ENCODE data around the gene CRELD1. TPM values are rescaled to one million over a fixed set of nuclear protein-coding genes. Genes with fewer than 3 reads are reported as not detected.

The CRELD1 gene
- total and polyA plus RNA-seq, 2 of the 4 experiments (the other 2 are of a cell fraction): 8.6 to 25.7 TPM

DNA sequence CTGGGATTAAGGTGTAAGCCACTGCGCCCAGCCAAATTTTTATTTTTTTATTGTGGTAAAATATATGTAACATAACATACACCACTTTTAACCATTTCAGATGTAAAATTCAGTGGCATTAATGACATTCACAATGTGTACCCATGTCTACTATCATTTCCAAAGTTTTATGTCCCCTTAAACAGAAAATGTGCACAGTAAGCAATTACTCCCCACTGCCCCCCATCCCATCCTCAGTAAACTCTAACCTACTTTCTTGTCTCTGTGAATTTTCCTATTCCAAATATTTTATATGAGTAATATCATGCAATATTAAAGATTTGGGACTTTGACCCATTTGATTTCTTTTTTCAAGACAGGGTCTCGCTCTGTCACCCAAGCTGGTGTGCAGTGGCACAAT is 33.2 kb downstream of the CRELD1 start:
- Histone ChIP-seq H3K9me1 (ENCODE audit: insufficient read depth, low read length) (peaks cover 11% of the 10 kb centered on the region), H3K36me3 (ENCODE audit: control insufficient read depth, insufficient read depth, low read length) (peaks cover 24% of the 10 kb centered on the region), H4K5ac (ENCODE audit: low read depth, low read length) (no peak overlapping the region), H2BK15ac (ENCODE audit: low read depth, low read length) (no peak overlapping the region), H3K18ac (ENCODE audit: low read depth, low read length) (no peak overlapping the region), H4K20me1 (ENCODE audit: insufficient read depth, low read length) (peaks cover 6% of the 10 kb centered on the region; the same call in 1 of the 2 replicates), H3K27ac (ENCODE audit: insufficient read depth, low read length) (no peak overlapping the region), H3K9ac (ENCODE audit: low read depth, low read length) (no peak overlapping the region), H2BK120ac (ENCODE audit: low read depth, low read length) (no peak overlapping the region), H3K14ac (replicated peaks; ENCODE audit: low read depth, low read length) (no peak overlapping the region), H2AK9ac (replicated peaks; ENCODE audit: low read depth, low read length, poor library complexity) (no peak overlapping the region), H3K4me1 (ENCODE audit: control insufficient read depth, insufficient read depth, low read length) (peaks cover 10% of the 10 kb centered on the region), H4K91ac (ENCODE audit: insufficient read depth, low read depth, low read length) (no peak overlapping the region), H3K79me1 (ENCODE audit: low read depth in 1 of 2, low read length in 2 of 2) (peaks cover 6 to 23% of the 10 kb centered on the region in 2 experiments; a peak in 3 of 4 replicates), H2BK20ac (ENCODE audit: low read depth, low read length) (no peak overlapping the region), H4K8ac (ENCODE audit: low read depth in 2 of 2, low read length in 2 of 2) (no peak overlapping the region), H2BK5ac (ENCODE audit: low read depth, low read length, poor library complexity, severe bottlenecking) (no peak overlapping the region), H3K4me2 (ENCODE audit: low read depth, low read length) (no peak overlapping the region), H3K4ac (ENCODE audit: low read depth, low read length) (no peak overlapping the region), H2AFZ (replicated peaks; ENCODE audit: low read length, poor library complexity) (no peak overlapping the region), H3K9me3 (ENCODE audit: control insufficient read depth, insufficient read depth, low read length) (no peaks in the 10 kb centered on the region), H3K27me3 (ENCODE audit: control insufficient read depth, insufficient read depth, low read length) (no peaks in the 10 kb centered on the region), H3K23ac (ENCODE audit: low read depth, low read length) (no peak overlapping the region), H2AK5ac (ENCODE audit: low read depth, low read length) (no peak overlapping the region), H3K56ac (ENCODE audit: extremely low read depth, insufficient read depth, low read length) (no peak overlapping the region), H3K4me3 (ENCODE audit: insufficient read depth, low read depth, low read length) (no peak overlapping the region)
- intact Hi-C loops (cut with micrococcal nuclease) (no loop called here), dilution Hi-C loops (cut with HindIII; ENCODE audit: low sequenced_read_pairs, unreplicated experiment) (no loop called here), in situ Hi-C loops (cut with MboI; ENCODE audit: low sequenced_read_pairs) (no loop called here)
- ATAC-seq (ENCODE audit: low read depth): no peak
- DNase-seq: no peak
- no TSS peak for BruUV-seq (replicated peaks)
- WGBS, 2 experiments (ENCODE audit: extremely low coverage in 2 of 2, insufficient read length in 1 of 2): no CpG with 5 or more reads among the region's 2 CpGs
- ChIA-PET CTCF (no interaction called here), POLR2A (ENCODE audit: unreplicated experiment) (no interaction called here)
- TF ChIP-seq BHLHE40 (IDR thresholded peaks at IDR 0.05; ENCODE audit: low read depth, low read length): no peak
- TF ChIP-seq MAFK (IDR thresholded peaks at IDR 0.05; ENCODE audit: low read depth, low read length): peak; percentile 81
- TF ChIP-seq, protein P1, sequence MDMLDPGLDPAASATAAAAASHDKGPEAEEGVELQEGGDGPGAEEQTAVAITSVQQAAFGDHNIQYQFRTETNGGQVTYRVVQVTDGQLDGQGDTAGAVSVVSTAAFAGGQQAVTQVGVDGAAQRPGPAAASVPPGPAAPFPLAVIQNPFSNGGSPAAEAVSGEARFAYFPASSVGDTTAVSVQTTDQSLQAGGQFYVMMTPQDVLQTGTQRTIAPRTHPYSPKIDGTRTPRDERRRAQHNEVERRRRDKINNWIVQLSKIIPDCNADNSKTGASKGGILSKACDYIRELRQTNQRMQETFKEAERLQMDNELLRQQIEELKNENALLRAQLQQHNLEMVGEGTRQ (IDR thresholded peaks at IDR 0.05; ENCODE audit: low read depth, low read length): no peak
- TF ChIP-seq MAZ (IDR thresholded peaks at IDR 0.05; ENCODE audit: borderline replicate concordance, low read depth, low read length): no peak
- TF ChIP-seq, protein P2, sequence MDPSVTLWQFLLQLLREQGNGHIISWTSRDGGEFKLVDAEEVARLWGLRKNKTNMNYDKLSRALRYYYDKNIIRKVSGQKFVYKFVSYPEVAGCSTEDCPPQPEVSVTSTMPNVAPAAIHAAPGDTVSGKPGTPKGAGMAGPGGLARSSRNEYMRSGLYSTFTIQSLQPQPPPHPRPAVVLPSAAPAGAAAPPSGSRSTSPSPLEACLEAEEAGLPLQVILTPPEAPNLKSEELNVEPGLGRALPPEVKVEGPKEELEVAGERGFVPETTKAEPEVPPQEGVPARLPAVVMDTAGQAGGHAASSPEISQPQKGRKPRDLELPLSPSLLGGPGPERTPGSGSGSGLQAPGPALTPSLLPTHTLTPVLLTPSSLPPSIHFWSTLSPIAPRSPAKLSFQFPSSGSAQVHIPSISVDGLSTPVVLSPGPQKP (IDR thresholded peaks at IDR 0.05; ENCODE audit: borderline replicate concordance, low read depth, low read length): no peak
- TF ChIP-seq, protein P3, sequence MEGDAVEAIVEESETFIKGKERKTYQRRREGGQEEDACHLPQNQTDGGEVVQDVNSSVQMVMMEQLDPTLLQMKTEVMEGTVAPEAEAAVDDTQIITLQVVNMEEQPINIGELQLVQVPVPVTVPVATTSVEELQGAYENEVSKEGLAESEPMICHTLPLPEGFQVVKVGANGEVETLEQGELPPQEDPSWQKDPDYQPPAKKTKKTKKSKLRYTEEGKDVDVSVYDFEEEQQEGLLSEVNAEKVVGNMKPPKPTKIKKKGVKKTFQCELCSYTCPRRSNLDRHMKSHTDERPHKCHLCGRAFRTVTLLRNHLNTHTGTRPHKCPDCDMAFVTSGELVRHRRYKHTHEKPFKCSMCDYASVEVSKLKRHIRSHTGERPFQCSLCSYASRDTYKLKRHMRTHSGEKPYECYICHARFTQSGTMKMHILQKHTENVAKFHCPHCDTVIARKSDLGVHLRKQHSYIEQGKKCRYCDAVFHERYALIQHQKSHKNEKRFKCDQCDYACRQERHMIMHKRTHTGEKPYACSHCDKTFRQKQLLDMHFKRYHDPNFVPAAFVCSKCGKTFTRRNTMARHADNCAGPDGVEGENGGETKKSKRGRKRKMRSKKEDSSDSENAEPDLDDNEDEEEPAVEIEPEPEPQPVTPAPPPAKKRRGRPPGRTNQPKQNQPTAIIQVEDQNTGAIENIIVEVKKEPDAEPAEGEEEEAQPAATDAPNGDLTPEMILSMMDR (conservative IDR thresholded peaks at IDR 0.05; ENCODE audit: low read depth, low read length): no peak

Data from IMR-90 (cell line).